ENCODE data around the gene TNIK.

TNIK gene

DNA sequence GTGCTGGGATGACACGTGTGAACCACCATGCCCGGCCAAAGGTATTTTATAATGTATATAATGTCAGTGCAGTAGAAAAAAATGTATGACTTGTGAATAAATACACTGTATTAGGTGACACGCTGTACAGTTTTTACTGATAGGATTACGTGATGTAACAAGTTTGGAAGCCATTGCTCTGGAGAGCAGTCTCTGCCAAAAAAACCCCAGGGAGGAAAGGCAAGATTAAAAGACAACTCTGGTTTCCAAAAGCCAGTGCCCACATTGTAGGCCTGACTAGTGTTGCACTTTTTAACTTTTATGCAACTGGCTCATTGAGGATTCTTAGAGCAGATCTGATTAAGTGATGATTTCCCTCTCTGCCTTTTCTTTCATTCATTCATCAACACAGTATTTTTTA, 371.7 kb downstream of the TNIK start:
- DNase-seq (ENCODE audit: low read depth), result no peak

DNA sequence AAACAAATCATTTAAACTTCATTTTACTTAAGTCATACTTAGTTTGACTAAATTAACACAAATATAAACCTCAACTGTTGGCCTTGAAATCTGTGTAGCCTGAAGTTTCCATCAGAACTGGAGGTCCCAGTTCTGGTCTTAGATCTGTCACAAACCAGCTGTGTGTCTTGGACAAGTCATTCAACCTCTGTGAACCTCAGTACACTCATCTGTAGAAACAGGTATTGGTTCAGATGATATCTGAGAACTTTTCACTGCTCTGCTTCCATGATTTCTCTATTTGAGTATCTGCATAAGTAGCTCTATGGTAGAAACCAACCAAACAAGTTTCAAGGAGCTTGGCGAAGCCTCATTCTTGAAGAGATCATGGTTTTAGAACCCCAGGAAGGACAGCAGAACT, 373.3 kb downstream of the TNIK start:
- DNase-seq (ENCODE audit: low read depth), result no peak

DNA sequence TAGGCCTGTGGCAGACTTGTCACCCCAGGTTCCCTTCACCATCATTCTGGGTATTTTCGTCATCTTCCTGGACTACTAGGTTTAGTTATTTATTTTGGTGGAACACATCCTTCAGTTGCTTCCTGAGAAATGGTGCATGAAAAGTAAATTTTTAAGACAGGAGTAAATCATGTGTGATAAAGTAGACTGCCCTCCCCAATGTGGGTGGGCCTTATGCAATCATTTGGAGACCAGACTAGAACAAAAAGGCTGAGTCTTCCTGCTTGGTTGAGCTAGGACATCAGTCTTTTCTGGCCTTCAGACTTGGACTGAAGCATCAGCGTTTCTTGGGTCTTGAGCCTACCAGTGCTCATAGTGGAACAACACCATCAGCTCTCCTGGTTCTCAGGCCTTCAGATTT, 382.9 kb downstream of the TNIK start:
- no peak for DNase-seq (ENCODE audit: low read depth)

DNA sequence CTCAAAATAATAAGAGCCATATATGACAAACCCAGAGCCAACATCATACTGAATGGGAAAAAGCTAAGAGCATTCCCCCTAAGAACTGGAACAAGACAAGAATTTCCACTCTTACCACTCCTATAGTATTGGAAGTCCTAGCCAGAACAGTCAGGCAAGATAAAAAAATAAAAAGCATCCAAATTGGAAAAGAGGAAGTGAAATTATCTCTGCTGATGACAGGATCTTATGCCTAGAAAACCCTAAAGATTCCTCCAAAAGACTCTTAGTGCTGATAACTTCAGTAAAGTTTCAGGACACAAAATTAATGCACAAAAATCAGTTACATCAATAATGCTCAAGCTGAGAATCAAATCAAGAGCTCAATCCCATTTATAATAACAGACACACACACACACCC, 387.8 kb downstream of the TNIK start:
- DNase-seq (ENCODE audit: low read depth), result no peak

DNA sequence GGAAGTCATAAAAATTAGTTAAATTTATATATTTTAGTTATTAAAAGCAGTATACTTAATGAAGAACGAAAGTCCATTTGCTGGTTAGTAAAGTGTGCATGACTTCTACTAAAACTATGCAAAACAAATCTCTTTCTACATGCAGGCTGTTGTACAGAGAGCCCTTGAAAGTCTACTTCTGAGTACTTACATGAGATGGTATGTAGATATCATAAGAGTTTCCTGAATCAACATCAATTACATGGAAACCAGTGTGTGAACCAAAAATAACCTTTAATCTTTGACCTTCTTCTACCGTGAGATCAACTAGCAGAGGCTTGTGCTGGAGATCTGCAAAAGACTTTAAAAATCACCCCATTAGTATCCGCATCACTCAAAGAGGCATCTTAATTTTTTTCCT, 391.5 kb downstream of the TNIK start:
- no peak for DNase-seq (ENCODE audit: low read depth)

DNA sequence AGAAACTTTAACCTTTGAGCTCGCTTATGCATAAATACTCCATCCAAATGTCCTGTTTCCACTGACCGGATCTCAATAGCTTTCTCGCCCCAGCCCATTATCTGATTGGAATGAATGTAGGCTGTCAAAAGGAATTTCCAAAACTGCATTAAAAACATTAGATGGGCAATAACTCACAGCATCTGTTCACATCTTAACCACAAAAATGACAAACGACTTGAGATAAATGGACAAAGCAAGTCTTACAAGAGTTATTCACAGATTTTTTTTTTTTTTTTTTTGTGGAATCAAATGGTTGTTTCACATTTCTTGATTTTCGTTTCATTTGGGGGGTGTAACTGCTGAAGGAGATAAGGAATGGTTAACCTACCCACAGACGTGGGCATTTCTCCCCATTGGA, 394.0 kb downstream of the TNIK start:
- DNase-seq (ENCODE audit: low read depth), result no peak

DNA sequence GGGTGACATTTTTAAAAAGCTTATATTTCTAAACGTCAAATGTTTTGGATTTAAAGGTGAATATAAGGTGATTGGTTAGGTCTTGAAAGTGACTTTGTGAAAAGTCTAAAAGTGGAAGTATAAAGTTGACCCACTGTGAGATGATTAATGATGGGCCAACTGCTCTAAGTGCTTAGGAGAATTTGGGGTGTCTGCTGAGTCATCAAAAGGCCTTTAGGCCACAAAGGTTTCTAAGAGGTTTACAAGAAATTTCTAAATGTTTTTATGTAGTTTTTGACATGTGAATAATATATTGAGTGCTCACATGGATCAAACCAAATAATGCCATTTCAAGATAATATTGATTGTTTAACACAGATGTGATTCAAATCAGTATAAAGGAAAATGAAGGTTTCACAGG, 394.5 kb downstream of the TNIK start:
- DNase-seq (ENCODE audit: low read depth), result no peak

DNA sequence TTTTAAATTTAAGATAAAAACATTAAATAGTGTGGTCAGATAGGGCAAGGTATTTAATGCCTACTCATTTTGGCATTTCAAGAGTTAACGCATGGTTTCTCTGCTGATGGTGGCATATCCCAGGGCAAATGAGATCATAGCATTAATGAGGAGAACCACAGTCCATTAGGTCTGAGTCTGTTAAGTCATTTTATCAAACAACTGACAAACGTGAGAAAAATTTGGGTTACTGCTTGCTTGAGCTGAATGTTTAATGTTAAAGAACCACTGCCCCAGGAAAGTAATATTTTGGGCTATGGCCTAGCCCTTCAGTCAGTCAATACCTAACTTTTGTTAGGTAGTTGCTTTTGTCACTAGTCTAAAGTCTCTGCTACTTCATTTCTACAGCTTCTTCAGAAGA, 395.7 kb downstream of the TNIK start:
- DNase-seq (ENCODE audit: low read depth), result no peak

DNA sequence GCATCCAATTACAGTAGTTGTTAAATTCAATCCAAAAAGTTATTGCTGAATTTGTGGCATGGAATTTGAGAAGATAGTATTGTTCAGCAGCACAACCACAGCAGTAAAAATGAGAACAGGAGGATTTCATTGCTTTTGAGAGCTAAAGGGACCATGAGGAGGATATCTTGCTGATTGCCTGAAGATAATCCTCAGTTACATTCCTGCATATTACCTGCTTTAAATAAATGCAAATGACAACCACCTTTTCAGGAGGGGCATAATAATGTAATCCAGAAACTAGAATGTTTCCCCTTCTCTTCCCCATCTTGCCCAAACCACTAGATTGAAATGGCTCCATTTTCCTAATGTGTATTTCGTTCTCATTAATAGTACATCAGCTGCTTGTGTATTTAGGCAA, 398.5 kb downstream of the TNIK start:
- no peak for DNase-seq (ENCODE audit: low read depth)

DNA sequence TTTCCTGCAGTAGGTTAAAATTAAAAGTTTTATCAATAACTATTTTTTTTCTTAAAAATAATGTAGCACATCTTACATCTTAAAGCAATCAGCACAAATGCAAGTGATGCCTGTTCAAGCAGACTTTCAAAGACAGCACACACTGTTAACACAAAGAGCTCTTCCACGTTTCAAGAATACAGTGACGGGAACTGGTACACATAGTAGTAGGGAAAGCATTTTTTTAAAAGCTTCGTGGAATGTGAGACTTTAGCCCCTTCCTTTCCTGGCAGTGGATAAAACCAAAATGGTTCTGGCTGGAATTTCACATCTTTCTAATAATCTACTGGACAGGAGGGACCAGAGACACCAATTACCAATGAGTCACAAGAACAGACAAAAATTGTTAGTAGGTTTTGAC, 400.2 kb downstream of the TNIK start:
- no peak for DNase-seq (ENCODE audit: low read depth)

DNA sequence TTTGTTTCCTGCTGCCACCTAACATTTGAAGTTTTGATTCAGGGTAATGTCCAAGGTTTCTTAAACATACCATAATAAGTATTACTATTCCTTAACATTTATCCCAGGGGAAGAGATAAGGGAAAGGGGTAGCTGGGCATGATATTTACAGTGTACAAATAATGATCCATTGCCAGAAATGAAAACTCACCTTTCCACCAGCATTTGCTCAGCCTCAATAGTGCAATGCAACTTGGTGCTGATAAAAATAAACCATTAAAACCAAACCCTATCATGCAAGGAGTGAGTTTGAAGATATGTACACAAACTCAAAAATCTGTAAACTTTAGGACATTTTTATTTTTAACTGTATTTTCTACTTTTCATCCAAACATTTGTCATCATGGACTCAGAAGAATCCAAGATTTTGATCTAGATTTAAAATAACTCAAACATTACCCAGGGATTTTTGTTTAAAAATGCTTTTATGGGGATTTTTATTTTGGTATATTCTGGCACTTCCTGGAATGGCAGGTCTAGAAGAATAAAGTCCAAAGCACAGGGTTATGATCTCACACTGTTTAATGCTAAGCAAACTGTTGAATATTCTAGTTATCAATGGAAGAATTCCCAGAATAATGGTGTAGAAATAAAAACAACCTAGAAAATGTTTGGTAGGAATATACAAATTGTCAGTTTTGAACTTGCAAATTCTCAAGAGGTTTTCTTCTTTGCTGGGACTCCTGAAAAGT, 401.2 kb downstream of the TNIK start:
- DNase-seq (ENCODE audit: low read depth), result no peak

DNA sequence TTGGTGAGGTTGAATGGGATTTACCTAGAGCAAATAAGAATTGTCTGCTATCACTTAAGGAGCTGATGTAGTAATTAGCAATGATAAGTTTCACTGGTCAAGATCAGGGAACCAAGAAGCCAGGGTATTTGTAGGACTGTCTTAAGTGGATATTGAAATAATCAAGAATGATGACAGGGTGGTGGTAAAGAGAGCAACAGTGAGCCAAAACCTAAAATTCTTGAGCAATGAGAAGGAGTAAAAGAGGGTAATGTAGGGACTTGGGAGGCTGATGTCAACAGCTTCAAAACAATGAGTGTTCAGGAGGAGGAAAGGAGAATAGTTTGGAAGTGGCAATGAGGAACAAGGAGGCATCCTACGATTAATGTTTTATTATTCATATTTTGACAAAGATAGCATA, 402.1 kb downstream of the TNIK start:
- DNase-seq (ENCODE audit: low read depth), result no peak

DNA sequence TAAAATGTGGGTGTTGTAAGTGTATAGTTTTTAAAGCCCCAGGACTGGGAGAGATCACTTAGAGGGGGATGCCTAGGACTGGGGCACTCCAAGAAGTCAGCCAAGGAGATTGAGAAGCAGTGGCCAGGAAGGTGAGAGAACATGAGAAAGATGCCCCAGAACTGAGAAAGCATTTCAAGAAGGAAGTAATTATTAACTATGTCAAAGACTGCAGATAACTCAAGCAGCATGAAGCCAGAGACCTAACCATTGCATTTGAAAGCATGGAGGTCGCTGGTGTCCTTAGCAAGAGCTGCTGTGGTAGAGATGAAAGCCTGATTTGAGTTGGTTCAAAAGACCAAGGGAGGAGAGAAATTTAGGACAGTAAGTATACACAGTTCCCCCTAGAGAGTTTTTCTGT, 403.1 kb downstream of the TNIK start:
- DNase-seq (ENCODE audit: low read depth), result no peak

DNA sequence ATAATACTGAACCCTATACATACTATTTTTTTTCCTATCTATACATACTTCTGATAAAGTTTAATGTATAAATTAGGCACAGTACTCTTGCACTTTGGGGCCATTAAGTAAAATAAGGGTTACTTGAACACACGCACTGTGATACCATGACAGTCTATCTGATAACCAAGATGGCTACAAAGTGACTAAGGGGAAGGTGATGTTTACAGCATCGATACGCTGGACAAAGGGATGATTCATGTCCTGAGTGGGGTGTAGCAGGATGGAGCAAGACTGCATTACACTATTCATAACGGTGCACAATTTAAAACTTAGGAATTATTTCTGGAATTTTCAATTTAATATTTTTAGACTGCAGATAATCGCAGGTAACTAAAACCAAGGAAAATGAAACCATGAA, 403.7 kb downstream of the TNIK start:
- no peak for DNase-seq (ENCODE audit: low read depth)

DNA sequence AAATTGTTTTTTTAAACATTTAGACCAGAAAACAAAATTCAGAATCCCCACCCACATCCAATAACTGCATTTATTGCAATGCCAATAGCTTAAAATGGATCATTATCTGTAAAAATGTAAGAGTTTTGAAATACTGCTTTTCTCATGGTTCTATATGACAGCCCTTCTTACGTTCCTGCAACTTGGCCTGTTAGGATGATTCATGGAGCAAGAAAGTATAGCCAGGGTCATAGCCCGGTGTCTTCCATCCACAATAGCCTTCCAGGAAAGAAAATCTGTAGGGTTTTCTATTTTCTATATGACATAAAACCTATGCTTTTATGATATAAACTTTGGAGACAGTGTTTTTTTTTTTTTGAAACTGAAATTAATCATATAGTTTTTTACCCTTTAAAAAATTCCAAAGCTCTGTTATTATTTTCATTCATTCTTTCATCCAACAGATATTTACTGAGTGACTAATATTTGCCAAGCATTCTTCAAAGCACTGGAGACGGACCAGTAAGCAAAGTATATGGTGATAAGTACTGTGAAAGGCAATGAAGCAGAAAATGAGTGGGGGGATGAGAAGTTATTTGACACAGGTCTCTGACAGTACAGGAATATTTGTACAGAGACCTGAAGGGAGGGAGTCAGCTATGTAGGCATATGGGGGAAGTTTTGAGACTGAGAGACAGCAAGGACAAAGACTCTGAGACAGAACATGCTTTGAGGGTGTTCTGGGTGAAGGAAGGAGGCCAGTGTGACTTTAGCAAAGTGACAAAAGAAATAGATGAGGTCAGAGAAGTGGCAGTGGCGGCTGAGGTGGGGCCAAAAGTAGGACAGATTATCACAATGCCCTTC, 404.6 kb downstream of the TNIK start:
- DNase-seq (ENCODE audit: low read depth), result no peak

DNA sequence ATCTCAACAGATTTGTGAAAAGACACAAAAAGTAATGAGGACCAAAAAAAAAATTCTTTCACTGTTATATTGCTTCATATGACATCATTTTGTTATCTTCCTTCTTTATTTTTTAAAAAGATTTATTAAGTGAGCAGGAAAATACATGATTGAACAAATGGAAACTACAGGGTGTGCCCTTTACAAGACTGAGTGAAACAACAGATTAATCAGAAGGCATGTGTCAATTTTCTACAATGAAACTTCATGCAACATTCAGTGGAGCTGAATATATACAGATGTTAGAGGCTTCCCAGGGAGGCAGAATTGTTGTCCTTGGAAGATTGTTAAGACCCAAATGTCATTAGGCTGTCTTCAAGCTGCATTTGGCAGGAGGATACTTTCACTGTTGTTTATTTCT, 405.3 kb downstream of the TNIK start:
- no peak for DNase-seq (ENCODE audit: low read depth)

DNA sequence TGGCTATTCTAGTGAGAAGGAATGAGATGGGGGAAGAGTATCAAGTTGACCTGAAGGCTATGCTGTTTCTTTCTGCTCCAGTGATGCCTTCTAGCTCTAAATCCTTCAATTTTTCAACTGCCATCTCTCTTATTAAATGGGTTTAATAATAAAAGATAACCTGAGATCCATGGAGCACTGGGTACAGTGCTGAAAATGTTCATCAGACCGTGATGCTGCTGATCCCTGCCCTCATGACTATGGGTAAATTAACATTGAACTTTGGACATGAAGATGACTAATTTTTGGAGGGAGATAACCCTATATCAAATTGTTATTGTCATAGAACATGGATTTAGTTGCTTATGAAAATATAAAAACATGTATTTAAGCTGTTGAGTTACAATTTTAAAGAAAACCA, 406.0 kb downstream of the TNIK start:
- no peak for DNase-seq (ENCODE audit: low read depth)

DNA sequence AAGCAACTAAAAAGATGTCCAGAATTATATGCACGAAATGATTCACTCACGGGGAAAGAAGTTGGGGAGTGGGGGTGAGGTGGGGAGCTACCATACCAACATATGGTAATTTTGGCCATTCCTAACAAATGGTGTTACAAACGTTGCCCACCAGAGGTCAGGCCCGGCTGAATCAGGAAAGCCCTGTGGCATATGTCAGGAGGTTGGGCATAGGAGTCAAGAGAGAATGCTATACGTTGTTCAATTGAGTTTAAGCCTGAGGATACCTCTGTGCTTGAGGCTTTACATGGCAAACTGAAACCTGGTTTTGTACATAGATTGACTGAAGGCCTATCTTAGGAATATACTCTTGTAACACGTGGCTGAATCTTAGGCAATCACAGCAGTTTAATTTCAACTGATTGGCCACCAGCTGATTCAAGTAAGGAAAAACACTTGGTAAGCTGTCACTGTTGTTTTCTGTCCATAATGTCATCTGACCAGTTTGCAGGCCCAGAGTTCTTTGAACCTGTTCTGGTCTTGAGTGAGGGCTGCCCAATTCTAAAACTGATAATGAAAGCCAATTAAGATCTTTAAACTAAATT, 410.3 kb downstream of the TNIK start:
- DNase-seq (ENCODE audit: low read depth), result no peak

DNA sequence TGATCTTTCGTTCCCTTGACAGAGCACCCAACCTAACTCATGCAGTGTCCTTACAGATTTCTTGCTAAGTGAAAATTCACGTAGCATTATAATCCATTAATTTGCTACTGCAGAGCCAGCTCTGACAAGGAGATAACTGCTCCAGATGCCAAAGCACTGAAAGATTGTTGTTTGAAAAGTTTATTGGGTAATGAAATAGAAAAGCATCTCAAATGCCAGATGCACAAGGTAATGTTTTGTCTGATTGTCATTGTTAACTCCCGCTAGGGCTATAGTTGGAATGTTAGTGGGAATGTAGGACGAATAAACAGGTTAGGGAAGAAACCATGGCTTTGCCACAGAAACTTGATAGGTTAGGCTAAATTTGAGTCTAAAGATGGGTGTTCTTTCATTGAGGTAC, 413.4 kb downstream of the TNIK start:
- no peak for DNase-seq (ENCODE audit: low read depth)

DNA sequence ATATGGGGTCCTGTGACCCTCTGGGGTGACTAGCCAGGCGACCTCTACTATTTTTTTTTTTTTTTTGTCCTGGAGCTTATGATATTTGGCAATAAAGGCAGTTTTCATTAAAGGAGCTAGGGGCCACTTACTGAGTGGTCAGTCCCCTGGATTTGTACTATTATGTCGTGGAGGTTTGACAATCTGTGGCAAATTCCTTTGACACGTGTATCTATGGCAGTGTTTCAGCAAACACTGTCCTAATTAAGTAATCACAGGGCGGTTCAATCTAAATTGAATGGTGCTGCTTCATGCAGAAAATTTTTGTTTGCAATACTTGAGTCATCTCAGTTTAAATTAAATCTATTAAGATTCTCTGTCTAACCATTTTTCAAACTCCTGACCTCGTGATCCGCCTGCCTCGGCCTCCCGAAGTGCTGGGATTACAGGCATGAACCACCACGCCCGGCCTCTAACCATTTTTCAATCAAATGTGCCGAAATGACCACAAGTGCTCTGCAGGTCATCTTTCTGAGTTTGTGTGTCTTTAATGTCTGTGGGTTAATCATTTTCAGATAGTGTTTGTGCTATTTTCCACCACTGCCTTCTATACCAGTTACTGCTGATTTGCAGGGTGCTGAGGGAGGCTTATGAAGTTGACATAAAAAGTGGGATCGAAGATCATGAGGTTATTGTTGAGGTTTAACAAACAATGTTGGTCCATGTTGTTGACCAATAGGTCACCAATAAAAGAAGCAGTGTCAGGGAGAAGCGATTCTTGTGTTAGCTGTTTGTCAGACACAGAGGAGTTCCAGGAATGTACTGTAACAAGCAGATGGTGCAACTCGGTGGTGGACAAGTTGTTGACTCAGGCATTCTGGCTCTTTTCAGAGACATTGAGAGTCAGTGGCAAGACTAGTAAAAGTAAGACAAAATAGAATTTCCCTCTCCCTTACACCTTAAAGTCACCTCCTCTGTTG, 415.1 kb downstream of the TNIK start:
- DNase-seq (ENCODE audit: low read depth), result no peak

DNA sequence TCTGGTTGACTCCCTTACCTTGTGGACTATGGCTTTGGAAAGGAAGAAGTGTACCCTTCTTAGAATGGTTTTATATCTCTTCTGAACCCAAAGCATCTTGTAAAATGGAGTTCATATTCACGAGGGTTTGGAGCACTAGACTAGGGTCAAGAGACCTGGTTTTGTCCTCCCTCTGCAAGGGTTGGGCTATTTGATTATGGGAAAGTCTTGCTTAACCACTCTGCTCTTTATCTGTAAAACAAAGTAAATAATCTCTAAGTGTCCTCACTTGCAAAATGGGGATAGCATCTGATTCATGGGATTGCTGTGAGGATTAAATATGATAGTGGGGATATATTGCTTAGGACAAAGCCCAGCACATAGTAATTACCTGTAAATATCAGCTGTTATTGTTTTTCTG, 415.8 kb downstream of the TNIK start:
- no peak for DNase-seq (ENCODE audit: low read depth)

DNA sequence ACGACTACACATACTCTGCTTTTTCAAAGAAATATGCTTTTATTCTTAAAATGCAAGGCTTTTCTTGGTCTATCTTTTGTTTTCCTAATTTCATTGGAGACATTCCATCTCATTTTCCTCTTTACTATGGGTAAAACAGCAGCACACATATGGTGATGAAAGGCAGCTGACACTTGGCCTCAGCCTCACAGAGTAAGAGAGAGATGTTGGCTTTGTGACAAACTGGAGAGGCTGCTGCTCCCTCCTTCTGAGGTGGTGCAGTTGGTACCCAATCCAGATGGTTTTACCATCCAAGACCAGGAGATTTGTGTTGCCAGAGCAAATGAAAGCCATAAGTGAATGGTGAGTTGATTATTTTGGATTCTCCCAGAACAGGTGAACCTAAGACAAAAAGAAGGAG, 420.5 kb downstream of the TNIK start:
- DNase-seq (ENCODE audit: low read depth), result no peak

Measured in stimulated activated CD8-positive, alpha-beta memory T cell treated with anti-CD3 and anti-CD28 coated beads, Interleukin-12 subunit alpha, Interleukin-12 subunit beta, amount 100 ng/mL, for 1 hour (primary cell).